Measurements from ENCODE around the gene MYH6.
"Not testable (repeated sequence)": the region's sequence is repeated elsewhere in the genome, so short reads cannot be mapped to it uniquely, and the experiment has no call there.

MYH6 gene

DNA sequence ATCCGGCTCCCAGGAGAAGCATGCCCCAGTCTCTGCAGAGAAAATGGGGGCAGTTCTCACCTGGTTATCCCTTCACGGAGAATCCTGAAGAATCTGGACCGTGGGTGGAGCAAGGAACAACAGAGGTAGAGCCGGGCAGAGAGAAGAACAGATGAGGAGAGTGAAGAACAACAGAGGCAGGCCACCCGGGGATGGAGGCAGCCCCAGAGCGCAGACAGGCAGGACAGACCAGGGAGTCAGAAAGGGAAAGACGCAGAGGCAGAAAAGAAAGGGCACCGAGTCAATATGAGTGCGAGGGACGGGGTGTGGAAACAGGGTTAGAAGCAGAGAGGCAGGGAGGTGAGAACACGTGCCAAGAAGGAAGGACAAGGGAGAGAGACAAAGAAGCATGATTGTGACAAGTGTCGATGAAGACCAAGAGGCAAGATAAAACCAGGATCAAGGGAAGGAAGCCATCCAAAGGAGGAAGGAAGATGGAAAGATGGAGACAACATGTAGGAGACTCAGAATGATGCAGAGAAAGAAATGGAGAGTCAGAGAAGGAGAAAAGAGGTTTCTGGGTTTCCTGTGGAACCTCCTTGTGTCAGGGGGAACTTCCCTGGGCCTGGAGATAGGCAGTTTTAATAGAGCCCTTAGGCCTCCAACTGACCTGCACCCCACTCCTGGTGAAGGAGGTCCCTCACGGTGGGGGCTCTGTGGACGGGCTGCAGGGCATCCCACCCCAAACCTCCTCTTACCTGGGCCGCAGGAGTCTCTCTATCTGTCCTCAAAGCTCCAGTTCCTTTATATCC, at the start of gene MYH6:
Gene MYH6, minus strand, starts transcription at position 758 of the 791 bp plus-strand sequence. CDS start 1,050 bp downstream, outside the sequence.
- DNase-seq = no peak

DNA sequence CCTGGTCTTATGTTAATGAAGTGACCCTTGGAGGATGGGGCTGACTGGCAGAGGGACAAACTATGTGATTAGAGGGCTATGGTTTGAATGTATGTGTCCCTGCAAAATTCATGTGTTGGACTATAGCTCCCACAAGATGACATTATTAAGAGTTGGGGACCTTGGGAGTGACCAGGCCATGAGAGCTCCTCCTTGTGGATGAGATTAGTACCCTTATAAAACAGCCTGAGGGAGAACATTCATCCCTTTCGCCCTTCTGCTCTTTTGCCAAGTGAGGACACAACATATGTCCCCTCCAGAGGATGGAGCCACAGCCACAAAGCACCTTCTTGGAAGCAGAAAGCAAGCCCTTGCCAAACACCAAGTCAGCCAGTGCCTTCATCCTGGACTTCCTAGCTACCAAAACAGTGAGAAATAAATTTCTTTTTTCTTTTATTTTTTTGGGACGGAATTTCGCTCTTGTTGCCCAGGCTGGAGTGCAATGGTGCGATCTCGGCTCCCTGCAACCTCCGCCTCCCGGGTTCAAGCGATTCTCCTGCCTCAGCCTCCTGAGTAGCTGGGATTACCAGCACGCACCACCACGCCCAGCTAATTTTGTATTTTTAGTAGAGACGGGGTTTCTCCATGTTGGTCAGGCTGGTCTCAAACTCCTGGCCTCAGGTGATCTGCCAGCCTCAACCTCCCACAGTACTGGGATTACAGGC, 49.0 kb upstream of the MYH6 start:
- DNase-seq = not testable (repeated sequence)

DNA sequence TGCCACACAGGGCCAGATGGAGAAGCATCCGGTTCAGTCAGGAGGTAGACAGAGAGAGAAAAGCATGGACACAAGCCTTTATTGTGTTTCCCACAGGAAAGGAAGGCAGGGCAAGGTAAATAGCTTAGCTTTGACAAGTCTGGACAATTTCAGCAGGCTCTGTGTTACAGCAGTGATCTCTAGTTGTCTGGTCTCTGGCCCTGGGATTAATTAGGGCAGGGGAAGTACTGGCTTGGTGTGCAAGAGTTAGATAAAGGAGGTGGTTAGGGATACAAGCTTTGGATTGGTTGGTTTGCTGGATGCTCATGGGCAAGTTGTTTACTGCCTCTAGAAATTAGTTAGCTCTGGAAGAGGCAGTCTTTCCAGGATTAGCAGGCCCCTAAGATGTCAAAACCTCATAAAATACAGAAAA, 46.4 kb upstream of the MYH6 start:
- no peak for DNase-seq

DNA sequence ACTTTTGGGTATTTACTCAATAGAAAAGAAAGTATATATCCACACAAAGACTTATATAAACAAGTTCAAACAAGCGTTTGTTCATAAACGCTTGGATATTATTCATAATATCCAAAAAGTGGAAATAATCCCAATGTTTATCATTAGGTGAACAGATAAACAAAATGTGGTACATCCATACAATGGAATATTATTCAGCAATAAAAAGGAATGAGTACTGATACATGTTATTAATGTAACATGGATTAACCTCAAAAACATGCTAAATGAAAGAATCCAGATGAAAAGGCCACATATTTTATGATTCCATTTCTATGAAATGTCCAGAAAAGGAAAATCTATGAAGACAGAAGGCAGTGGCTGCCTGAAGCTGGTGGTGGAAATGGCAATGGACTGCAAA, 44.2 kb upstream of the MYH6 start:
- no peak for DNase-seq

DNA sequence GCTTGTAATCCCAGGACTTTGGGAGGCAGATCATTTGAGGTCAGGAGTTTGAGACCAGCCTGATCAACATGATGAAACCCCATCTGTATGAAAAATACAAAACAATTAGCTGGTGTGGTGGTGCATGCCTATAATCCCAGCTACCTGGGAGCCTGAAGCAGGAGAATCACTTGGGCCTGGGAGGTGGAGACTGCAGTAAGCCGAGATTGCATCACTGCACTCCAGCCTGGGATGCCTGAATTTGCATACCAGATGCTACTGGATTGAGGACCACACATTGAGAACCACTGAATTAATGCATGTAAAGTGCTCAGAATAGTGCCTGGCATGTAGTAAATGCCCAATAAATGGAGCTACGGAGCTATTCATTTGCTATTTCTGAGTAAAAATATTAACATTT, 42.3 kb upstream of the MYH6 start:
- no peak for DNase-seq

DNA sequence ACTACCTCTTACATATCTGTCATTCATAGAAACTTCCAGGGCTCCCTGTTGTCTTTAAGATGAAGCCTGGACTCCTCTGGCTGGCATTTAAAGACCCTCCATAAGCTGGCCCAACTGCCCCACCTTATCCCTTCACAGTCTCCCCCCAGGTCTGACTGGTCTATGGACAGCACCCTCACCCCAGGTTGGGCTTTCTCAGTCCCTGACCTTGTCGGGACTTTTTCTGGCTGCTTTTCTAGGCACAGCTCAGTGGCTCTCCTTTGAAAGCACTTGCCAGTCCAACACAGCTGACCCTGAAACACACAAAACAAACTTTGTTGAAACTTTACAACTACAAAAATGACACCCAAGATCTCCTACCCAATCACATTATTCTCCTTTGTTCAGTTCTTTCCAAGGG, 41.2 kb upstream of the MYH6 start:
- no peak for DNase-seq

DNA sequence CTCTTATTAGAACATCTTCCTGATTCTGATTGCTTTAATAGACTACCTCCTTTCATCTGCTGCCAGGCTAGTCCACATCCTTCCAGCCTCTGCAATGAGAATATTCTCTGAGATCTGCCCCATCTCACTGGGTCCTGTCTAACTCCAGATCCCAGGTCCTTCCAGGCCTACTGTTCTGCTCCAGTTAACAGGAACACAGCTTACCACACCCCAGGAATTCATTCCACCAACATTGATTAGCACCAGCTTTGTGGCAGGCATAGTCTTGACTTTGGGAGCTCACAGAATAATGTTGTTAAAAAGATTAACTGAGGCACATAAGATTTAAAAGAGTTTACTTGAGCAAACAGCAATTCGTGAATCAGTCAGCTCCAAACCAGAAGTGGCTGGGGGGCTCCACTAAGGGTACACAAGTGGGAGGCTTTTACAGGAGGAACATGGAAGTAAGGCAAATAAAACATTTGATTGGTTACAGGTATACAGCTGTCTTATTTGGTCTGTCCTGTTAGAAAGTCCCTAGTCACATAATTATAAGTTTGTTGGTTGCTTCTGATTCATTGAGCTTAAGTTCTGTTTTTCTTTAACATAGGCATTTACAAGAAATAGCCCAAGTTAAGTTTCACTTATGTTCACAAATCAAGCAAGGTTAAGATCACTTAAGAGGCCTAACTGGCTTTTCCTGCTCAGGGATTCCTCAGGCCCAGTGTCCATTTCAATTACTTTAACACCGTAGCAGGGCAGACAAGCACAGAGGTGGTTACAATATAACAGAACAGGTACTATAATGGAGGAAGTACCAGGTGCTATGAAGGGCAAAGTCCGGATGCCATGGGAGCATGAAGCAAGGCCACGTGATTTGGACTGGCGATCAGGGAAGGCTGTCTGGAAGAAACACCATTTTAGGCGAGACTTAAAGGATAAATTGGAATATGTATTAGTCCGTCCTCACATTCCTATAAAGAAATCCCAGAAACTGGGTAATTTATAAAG, 39.6 kb upstream of the MYH6 start:
- no peak for DNase-seq

DNA sequence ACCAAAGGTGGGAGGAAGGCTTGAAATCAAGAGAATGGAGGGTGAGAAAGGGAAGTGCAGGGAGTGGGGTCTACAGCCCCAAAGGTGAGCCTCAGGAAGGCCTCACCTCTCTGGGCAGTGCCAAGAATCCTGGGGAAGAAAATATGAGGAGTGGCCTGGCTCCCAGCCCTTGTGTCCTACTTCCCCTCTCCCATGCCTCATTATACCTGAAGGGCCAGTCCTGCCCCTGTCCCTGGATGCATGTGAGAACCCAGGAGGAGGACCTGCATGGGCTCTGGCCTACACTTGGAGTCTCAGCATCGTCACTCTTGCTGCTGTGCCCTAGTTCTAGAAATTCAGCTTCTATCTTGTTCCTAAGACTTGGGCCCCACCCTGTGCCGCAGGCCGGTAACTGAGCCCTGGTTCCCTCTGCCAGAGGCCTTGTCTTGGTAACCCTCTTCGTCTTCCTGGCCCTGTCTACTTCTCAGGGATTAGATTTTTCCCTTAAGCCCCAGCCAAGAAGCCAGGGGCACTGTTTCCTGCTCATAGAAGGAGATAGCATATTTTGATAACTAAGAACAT, 38.3 kb upstream of the MYH6 start:
- no peak for DNase-seq

DNA sequence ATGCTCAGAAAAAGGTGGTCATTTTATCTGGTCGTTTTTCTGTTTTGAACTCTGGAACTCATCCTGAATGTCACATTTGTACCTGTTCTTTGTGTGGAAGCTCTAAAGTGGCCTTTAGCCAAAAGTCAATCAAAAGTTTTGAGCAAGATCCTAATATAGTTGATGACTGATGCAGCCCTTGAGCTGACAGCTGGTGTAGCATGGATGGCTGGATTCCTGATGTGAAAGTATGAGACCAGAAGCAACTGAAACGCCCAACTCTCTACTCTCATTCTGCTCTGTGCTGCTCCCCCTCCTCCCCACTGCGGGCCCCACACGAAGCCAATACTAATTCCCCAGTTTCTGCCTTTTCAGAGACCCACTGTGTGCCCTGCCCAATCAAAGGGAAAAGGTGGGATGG, 37.7 kb upstream of the MYH6 start:
- DNase-seq = no peak

DNA sequence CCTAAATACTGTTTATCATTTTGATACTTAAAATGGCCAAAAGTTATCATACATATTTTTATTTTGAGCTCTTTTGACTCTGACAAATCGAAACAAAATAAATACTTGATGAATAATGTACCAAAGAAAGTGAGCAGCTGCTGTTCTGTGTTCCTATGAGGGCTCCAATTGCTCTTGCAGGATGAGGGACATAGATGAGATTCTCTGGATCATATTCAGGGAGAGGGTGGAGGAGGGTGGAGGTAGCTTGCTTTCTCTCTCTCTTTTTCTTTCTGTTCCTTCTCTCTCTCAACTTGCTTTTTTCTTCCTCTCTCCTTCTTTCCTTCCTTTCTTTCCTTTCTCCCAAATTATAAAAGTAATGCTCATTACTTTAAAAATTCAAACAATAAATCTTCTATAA, 36.2 kb upstream of the MYH6 start:
- no peak for DNase-seq

DNA sequence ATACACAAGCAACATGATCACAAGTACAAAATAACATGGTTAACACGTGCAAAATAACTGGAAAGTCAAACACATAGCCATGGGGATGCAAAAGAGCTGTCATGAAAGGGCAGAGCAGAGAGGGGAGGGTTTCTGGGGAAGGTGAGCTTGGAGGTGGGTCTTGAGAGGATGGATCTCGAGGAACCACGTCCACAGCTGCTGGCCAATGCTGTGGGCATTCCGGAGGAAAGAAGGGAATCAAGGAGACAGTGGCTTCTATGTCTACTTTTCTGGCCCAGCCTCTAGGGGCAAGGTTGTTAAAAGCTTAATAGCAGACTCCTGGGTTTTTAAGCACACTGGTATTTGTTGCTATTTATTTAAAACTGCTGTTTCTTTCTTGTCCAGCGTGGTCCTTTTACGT, 35.8 kb upstream of the MYH6 start:
- no peak for DNase-seq

DNA sequence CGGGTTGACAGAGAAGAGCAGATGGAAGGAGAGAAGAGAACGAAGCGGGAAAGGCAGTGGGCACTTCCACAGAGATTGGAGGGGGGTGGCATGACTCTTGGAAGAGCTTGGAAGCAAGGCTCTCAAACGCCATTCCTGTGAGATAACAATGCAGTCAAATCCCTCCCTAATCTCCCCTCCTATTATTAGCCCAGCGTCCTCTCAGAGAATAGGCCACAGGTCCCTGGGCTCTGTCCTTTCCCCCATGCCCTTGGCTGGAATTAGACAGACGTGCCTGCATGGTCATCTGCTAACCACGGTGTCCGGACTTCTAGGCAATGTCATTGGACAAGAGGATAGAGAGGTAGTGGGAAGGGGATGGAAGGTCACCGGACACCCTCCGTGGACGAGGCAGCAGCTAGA, 35.3 kb upstream of the MYH6 start:
- DNase-seq = no peak

DNA sequence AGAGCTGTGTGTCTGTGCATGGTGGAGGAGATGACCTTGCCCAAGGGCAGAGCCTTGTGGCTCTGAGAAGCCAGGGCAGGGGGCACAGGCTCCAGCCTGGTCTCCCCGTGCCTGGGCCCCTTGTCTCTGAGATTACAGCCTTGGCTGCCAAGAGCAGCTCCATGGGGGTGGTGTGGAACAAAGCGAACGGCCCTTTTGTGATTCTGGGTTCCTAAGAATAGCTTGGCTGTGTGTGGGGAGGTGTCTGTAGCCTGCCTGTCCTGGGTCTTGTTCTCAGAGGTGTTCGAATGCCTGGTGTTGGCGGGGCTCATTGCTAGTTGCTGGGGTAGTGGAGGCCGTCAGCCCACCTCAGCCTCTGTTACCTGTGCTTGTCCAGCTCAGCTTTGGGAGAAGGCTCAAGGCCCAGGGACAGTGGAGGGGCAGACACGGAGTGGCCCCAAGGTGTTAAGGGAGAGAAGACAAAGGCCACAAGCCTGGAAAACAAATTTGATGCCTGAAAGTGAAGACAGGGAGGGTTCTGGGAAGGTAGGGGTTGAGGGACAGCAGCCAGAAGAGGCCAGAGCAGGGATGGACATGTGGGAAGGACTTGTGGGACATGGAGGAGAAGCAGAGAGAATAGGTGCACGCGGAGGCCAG, 34.8 kb upstream of the MYH6 start:
- no peak for DNase-seq

DNA sequence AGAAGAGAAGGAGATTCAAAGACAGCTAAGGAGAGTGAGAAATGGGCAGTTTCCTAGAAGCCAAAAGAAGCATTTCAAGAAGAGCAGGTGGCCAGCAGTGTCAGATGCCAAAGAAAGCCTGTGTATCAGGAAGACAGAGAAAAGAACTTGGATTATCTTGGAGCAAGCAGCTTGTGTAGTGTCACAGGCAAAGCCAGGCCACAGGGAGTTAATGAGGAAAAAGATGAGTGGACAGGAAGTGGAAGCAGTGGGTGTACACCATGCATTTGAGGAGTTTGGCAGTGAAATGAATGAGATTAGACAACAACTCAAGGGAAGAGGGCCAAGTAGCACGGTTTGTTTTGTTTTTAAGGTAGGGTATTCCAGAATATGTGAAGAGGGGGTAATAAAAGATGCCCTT, 33.0 kb upstream of the MYH6 start:
- no peak for DNase-seq

DNA sequence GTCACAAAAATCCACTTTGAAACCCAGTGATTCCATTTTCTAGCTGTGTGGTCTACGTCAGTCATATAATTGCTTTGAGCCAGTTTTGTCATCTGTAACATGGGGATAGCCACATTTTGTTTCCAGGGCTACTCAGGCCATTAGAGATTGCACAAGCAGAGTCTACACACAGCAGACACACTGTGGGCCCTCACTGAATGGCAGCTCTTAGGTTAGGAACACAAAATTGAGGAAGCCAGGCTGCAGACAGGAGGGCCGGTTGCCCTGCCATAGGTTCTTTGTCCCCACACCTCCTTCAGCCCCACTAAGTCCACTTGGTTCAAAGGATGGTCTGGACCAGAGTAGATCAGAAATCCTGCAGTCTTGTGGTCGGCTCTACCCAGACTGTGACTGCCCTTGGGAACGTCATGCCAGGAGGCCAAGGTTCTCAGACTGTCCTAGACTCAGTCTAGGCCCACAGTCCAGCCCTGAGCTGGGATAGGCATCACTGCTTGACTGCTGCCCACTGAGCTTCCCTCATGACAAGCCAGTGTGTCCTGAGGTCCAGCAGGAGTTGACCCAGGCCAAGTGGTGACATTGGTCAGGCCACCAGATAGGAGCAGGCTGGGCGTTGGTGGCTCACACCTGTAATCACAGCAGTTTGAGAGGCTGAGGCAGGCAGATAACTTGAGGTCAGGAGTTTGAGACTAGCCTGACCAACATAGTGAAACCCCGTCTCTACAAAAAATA, 31.2 kb upstream of the MYH6 start:
- no peak for DNase-seq

DNA sequence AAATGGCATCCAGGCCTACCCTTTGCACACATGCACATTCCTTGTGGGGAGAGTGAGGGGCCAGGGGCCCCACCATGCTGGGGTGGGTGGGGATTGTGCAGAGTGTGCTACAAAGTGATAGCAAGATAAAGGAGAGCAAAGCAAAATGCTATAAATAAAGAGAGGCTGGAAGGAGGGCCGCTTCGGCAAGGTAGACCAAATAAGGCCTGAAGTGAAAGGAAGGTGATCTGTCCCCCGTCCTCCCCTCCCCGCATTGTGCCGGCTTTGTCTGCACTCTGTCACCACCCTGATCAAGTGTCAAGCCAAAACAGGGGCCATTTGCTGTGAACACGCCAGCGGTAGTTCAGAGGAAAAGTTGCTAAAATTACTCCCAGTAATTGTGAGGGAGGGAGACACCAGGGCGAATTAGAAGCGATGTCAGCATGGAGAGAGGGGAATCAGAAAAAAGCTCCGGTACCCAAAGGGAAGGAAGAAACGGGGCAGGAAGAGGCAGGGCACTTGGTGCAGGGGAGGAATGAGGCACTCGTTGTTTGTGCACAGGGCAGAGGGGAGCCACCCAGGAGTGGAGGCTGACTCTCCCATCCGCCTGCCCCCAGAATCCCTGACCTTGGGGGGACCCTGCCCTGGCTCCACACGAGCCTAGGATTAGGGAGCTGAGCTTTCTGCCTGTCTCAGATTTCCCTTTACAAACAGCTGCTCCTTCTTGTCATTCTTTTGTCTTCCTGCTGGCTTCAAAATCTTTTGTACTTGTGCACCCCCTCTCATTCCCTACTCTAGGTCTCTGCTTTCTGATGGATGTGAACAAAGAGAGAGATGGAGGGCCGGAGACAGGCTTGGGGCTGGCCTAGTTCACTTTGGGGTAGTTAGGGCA, 30.3 kb upstream of the MYH6 start:
- DNase-seq = no peak

DNA sequence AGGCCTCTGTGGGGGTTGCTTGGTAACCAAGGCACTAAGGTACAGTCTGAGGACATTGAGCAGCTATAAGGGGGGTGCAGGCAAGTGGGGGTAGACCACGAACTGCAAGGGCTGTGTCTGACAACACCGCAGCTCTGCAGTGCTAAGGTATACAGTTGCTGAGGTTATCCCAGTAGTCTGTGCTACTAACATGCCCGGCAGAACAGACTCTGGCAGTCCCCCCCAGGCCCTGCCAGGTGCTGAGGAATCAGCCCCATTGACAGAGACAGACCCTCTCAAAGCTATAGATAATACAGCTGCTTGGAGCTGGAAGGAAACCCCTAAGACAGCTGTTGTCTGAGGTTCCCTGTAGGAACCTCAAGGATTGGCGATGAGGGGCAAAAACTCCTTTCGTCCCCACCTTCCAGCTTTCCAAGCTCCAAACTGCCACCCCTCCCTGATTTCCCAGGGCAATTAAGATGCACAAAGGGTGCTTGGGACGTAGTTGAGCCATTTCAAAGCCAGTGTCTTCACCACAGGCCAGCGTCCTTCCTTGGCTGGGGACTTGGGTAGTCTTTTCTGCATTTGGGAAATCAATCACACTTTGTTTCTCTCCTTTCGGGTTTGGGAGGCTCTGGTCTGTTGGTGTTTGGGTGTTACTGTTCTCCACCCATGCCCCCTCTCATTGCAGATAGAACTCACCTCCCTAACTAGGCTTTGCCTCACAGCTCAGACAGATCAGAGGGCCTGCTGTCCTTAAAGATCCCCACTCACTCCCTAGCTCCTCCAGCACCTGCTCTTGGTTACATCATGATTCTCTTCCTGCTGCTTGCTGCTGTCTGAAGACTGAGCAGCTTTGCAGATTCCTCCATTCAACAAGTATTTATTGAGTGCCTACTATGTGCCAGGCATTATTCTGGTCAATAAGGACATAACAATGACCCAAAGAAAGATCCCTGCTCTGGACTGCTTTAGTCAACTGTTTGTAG, 29.3 kb upstream of the MYH6 start:
- no peak for DNase-seq

DNA sequence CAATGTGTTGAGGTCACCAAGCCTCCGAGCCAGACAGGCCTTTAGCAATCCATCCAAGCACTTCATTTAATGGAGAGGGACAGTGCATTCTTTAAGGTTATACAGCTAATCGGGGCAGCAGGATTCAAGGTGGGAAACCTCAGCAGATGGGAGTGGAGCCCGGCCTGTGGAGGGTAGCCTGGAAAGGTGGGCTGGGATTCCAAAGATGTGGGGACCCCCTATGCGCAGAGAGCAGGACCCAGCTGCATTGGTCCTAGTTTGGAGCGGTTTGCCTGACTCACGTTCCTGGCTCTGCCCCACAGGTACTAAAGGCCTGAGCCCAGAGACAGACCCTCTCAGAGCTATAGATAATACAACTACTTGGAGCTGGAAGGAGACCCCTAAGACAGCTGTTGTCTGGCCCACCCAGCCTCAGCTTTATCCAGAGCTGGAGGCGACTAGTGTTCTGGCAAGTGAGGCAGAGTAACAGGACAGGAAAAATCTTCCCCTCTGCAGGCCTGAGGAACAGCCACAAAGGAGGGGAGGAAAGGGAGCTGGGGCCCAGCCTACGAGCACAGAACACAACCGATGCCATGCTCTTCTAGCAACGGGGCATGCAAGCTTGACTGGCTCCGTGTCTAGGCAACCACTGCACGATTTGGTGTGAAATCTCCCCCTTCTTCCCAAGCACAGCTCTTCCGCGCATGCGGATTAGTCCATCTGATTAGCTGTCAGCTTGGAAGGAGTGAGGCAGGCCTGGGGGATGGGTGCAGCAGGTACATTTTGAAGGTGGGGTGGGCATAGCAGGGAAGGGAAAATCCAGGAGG, 28.5 kb upstream of the MYH6 start:
- no peak for DNase-seq

Data from NCI-H187 (cell line).